ENCODE measurements around the gene FGD4.
A peak's percentile ranks its signal among the peaks of the same experiment; 100 is the strongest.
"Not testable (repeated sequence)": the region's sequence is repeated elsewhere in the genome, so short reads cannot be mapped to it uniquely, and the experiment has no call there.

FGD4 gene

DNA sequence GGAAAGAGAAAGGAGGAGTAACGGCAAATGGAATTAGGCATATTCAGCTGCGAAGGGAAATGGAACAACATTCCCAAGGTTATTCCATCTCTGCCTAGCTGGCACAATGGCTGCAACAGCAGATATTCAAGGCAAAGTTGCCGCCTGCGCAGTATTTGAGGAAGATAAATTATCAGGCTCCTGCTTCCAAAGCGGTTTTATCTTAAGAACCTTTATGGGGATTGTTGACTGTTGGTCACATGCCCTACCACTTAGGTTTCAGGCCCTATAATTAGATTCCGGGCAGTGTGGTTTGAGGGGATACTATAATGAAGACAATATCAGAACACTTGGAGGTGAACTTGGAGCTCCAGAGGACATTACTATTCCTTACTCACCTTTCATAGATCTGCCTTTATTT, 99.7 kb downstream of the FGD4 start:
- no peak for DNase-seq

- DNase-seq: no peak
Observed at GRCh38 chr12:32501835-32502333, 102.5 kb downstream of the FGD4 start.

GRCh38 chr12:32502693-32503502, 103.5 kb downstream of the FGD4 start:
- DNase-seq: no peak

DNA sequence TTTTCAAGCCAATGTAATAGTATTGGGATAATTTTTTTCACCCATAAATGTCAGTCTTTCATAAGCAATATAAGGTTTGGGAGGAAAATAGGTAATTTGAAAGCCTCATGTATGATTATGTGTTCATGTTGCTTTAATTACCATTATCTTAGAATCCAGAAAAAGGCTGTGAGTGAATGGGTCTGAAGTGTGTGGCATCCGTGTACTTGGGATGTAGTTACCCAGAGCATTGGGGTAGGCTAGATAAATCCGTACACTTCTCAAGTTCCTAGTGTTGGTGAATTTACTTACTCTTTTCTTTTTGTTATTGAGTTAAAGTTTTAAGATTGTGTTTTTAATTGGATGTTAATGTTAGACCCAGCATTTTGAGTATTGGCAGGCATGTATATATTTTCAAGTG, 104.4 kb downstream of the FGD4 start:
- no peak for DNase-seq

DNA sequence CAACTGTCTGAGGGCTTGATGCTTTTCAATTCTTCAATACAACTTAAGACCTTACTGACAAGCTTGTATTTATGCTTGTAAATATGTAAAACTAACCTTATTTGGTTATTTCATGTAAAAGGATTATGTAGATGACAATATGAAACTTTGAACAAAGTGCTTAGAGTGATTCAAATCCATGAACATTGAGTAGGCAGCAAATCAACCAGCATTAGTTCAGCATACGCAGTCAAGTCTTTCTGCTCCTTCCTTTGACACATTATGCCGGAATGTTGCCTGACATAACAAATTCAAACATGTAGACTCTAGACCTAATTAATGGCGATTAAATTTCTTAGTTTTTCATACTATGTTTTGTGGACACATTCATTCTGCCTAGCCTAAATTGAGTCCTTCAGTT, 105.2 kb downstream of the FGD4 start:
- no peak for DNase-seq

GRCh38 chr12:32505067-32505945, 105.9 kb downstream of the FGD4 start:
- no peak for DNase-seq

DNA sequence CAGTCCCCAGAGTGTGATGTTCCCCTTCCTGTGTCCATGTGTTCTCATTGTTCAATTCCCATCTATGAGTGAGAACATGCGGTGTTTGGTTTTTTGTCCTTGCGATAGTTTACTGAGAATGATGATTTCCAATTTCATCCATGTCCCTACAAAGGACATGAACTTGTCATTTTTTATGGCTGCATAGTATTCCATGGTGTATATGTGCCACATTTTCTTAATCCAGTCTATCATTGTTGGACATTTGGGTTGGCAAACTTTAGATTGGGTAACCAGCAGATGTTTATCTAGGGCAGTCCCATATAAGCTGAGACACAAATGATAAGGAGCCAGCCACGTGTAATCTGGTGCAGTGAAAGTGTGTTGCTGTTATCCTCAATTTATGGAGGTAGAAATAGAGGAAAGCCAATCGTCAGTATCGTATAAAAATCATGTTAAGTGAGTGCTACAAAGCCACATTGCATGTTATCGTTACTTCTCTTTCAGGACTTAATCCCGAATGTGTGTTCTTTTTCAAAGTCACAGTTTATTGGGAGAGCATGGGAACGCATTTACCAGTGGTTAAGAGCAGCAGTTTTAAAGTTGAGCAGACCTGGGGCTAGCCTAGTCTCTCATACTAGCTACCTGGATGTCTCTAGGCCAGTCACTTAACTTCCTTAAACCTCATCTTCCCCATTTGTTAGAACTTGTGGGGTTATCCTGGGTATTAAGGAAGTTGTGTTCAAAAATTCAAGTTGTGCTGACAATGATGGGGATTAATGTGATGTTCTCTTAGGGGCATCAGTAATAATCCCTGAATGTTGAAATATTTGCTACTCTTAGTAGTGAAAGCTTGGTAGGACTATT, 108.0 kb downstream of the FGD4 start:
- not testable (repeated sequence) for DNase-seq

GRCh38 chr12:32507942-32508320, 108.6 kb downstream of the FGD4 start:
- no peak for DNase-seq

GRCh38 chr12:32508626-32509025, 109.3 kb downstream of the FGD4 start:
- no peak for DNase-seq

GRCh38 chr12:32509328-32510091, 110.2 kb downstream of the FGD4 start:
- no peak for DNase-seq

- not testable (repeated sequence) for DNase-seq
Observed at GRCh38 chr12:32511976-32512375, 112.6 kb downstream of the FGD4 start.

- DNase-seq: no peak
Observed at GRCh38 chr12:32512379-32512778, 113.0 kb downstream of the FGD4 start.

DNA sequence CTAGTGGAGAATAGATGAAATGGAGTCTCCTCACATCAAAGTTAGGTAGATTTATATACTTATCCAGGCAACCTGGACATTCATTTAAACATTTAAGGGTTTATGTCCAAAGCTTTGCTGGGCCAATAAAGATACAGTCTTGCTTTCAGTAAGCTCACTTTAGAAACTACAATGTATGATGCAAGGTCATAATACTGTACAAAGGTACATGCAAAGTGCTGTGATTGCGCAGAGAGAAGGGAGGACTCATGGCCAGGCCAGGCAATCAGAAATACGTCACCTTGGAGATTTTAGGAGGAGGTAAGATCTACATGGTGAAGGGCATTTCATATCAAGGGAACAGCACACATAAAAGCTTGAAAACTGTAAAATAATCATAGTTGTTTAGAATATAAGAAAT, 113.6 kb downstream of the FGD4 start:
- DNase-seq: no peak

- DNase-seq: no peak
Observed at GRCh38 chr12:32515137-32515873, 115.9 kb downstream of the FGD4 start.

DNA sequence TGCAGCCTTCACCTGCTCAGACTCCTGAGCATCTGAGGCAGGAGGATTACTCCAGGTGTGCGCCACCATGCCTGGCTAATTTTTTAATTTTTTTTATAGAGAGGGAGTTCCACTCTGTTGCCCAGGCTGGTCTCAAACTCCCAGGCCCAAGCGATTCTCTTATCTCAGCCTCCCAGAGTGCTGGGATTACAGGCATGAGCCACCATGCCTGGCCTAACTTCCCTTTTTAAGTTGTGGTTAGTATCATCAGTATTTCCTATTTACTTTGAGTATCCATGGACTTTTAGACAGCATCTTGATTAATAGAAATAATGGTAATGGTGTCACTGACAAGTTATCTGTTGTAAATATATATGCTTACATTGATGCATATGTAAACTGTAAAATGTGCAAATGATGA, 116.9 kb downstream of the FGD4 start:
- no peak for DNase-seq

DNA sequence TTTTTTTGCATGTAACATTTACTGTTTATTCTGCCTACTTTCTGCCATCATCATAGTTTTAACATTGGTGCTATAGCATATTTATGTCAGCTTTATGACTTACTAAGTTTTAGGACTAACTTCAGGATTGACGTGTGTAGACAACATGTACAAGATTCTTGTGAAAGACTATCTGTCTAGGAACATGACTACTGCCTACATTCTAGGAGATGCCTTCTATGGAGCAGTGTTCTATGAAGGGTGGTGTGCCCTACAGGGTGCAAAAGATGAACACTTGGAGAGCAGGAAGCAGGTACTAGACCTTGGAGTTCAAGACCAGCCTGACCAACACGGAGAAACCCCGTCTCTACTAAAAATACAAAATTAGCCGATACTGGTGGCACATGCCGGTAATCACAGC, 118.6 kb downstream of the FGD4 start:
- DNase-seq: no peak

DNA sequence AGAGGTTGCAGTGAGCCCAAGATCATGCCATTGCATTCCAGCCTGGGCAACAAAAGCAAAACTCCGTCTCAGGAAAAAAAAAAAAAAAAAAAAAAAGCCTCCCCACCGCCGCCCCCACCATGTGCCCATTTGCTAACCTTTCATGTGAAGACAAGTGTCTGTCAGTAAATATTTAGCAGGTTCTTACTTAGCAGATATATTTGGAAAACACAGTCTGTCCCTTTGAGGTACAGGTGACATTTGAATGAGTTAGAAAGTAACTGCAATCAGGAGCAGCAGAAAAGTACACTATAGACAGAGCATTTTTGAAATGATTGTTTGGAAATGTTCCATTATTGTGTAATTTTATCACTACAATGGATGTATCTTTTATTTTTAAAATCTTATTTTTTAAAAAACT, 119.7 kb downstream of the FGD4 start:
- DNase-seq: no peak

DNA sequence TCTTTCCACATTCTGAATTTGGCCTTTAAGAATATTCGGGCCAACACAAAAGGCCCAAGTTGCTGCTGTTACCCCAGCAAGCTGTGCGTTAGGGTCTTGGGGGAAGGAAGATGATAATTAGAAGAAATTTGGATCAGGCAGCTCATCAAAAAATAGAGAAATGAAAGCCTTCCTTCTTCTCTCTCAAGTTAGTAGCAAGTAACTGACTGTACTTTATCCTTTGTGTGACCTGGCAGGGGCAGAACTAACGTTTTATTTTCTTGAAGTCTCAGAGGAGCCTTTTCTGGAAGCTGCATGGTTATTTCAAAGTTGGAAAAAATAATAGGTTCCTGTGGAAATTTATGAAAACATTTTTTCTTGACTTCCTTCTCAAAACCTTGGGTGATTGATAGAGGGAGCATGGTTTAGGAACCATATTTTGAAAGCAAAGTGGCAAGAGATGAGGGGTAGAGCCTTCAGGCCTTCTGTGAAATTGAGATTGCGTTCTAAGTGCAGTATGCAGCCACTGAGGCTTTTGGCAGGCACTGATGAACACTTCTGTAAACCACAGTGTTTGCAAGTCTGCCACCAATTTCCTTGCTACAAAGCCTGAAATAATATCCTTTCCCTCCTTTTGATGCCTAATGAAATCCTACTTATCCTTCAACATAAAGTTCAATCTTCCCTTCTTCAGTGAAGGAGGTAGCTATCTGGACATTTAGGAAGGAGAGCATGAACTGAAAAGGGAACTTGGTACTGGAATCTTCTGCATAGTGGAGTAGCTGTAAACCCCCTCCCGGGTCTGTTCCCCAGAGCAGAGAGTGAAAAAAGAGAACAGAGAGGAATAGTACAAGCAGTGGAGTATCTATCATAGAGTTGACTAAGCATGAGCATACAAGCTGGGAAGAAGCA, 123.2 kb downstream of the FGD4 start:
- DNase-seq: peak; percentile 3 to 6

DNA sequence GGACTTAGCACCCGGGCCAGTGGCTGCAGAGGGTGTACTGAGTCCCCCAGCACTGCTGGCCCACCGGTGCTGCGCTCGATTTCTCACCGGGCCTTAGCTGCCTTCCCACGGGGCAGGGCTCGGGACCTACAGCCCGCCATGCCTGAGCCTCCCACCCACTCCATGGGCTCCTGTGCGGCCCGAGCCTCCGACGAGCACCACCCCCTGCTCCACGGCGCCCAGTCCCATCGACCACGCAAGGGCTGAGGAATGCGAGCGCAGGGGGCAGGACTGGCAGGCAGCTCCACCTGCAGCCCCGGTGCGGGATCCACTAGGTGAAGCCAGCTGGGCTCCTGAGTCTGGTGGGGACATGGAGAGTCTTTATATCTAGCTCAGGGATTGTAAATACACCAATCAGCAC, 126.4 kb downstream of the FGD4 start:
- not testable (repeated sequence) for DNase-seq

DNA sequence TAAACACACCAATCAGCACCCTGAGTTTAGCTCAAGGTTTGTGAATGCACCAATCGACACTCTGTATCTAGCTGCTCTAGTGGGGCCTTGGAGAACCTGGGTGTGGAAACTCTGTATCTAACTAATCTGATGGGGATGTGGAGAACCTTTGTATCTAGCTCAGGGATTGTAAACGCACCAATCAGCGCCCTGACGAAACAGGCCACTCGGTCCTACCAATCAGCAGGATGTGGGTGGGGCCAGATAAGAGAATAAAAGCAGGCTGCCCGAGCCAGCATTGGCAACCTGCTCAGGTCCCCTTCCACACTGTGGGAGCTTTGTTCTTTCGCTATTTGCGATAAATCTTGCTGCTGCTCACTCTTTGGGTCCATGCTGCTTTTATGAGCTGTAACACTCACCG, 127.0 kb downstream of the FGD4 start:
- not testable (repeated sequence) for DNase-seq

Measured in CD4-positive, alpha-beta T cell treated with Interleukin-1 beta for 1 hour (primary cell).